K562 (cell line): Measurements from ENCODE around the gene FOLR2. TPM values are rescaled to one million over a fixed set of nuclear protein-coding genes. Genes with fewer than 3 reads are reported as not detected.

ENCODE experiments used
- AFF4 ChIP-seq: sonication (generic); formaldehyde crosslinking; IDR thresholded peaks from 2 replicates; pipeline ENCODE4 v1.8.0; 2023; ENCODE audit warnings: mild to moderate bottlenecking, missing genetic modification reagents
- ARID3B ChIP-seq: fragments of 250-450 bp; sonication (Bioruptor Pico); IDR thresholded peaks from 2 replicates; pipeline ENCODE4 v1.4.0; 2020; ENCODE audit warnings: borderline replicate concordance
- ATF4 ChIP-seq: fragments of 450-650 bp; formaldehyde crosslinking; IDR thresholded peaks from 2 replicates; pipeline ENCODE4 v1.4.0; 2022; ENCODE audit warnings: mild to moderate bottlenecking, moderate library complexity
- BRF2 ChIP-seq: IDR thresholded peaks from 3 replicates; pipeline ENCODE4 v1.6.1; 2011; ENCODE audit warnings: borderline replicate concordance, mild to moderate bottlenecking; ENCODE audit not compliant: insufficient read length, insufficient read depth
- CGGBP1 ChIP-seq: fragments of 250-450 bp; sonication (Bioruptor Pico); IDR thresholded peaks from 2 replicates; pipeline ENCODE4 v1.9.0; 2021; ENCODE audit warnings: mild to moderate bottlenecking
- RAD21 ChIP-seq, 2 experiments: fragments of 250-450 bp in 1 of 2; fragments of 450-650 bp in 1 of 2; sonication (Bioruptor Pico) in 1 of 2; formaldehyde crosslinking in 1 of 2; IDR thresholded peaks in 1 of 2; conservative IDR thresholded peaks in 1 of 2; 2 replicates each; pipeline versions ENCODE4 v1.4.0 to v1.8.0; 2020 to 2022; ENCODE audit warnings: mild to moderate bottlenecking in 2 of 2, moderate library complexity in 1 of 2
- polyA plus RNA-seq, 8 experiments: library from polyadenylated mRNA; depleted of rRNA in 4 of 8; stranded (reverse) in 5 of 8; unstranded in 3 of 8; fragments of >200 nt; fragmentation: Nextera tagmentation in 2 of 8; fragmentation: Illumina TruSeq in 1 of 8; extraction: Ambion mirVana in 2 of 8; extraction: Trizol in 1 of 8; gene quantifications; 2 replicates each; pipeline versions ENCODE4 v1.2.1 to v1.2.3, GENCODE V29; 2011 to 2014; ENCODE audit warnings: inconsistent platforms in 1 of 8, missing spikeins in 1 of 8
- total RNA-seq, 7 experiments: library from RNA; depleted of rRNA in 6 of 7; stranded (reverse); fragments of >200 nt in 6 of 7; fragmentation: Illumina TruSeq in 2 of 7; extraction: Trizol in 2 of 7; gene quantifications; 2 replicates each; pipeline versions ENCODE4 v1.2.1 to v1.2.3, GENCODE V29; 2011 to 2021; ENCODE audit warnings: low replicate concordance in 1 of 7

Gene FOLR2
- total and polyA plus RNA-seq, 9 of the 15 experiments (the other 6 are each of a cell fraction or from before 2014, with no cell fraction given) = 0.27 TPM; not detected in 8

GRCh38 chr11:72253392-72253791, 36.8 kb downstream of the FOLR2 start (continued):
- no peak for TF ChIP-seq ATF4 (CRISPR knock-in tag)
- TF ChIP-seq ARID3B (CRISPR knock-in tag) = no peak
- TF ChIP-seq CGGBP1 (CRISPR knock-in tag) = no peak
- no peak for TF ChIP-seq RAD21 (CRISPR knock-in tag; conservative IDR thresholded peaks at IDR 0.05 in 1 of 2, IDR thresholded peaks at IDR 0.05 in 1 of 2)
- no peak for TF ChIP-seq BRF2
- no peak for TF ChIP-seq AFF4
